Vagina (tissue), 2 donors: ENCODE results near the gene CRHR1.

Experiments
- POLR2A ChIP-seq, 2 donors: fragments of 450-650 bp; IDR thresholded peaks; one replicate each; pipeline ENCODE4 v1.6.1; 2017; ENCODE audit warnings: antibody characterized with exemption in 2 of 2, mild to moderate bottlenecking in 2 of 2, moderate library complexity in 2 of 2
- TF ChIP-seq, protein P1 (sequence below), 3 experiments: fragments of 450-650 bp in 2 of 3; fragments of 200-600 bp in 1 of 3; sonication (generic) in 1 of 3; IDR thresholded peaks; one replicate each; pipeline ENCODE4 v1.5.1; 2017 to 2019; ENCODE audit warnings: antibody characterized with exemption in 3 of 3, mild to moderate bottlenecking in 2 of 3, moderate library complexity in 2 of 3

DNA sequence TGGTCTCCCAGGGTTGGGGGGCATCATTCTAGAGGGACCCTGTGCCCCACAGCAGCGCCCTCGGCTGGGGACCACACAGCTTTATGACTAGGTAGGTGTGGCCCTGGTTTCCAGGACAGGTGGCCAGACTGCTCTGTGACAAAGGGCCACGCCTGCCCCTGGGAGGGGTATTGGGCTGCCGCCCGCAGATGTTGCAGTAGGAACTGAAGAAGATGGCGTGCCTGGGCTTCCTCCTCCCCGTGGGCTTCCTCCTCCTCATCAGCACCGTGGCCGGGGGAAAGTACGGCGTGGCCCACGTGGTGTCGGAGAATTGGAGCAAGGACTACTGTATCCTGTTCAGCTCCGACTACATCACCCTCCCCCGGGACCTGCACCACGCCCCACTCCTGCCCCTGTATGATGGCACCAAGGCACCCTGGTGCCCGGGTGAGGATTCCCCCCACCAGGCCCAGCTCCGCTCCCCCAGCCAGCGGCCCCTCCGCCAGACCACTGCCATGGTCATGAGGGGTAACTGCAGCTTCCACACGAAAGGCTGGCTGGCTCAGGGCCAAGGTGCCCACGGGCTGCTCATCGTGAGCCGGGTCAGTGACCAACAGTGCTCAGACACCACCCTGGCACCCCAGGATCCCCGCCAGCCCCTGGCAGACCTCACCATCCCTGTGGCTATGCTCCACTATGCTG lies 60.7 kb downstream of the CRHR1 start, which contains the start of gene SPPL2C:
- TF ChIP-seq, protein P1, sequence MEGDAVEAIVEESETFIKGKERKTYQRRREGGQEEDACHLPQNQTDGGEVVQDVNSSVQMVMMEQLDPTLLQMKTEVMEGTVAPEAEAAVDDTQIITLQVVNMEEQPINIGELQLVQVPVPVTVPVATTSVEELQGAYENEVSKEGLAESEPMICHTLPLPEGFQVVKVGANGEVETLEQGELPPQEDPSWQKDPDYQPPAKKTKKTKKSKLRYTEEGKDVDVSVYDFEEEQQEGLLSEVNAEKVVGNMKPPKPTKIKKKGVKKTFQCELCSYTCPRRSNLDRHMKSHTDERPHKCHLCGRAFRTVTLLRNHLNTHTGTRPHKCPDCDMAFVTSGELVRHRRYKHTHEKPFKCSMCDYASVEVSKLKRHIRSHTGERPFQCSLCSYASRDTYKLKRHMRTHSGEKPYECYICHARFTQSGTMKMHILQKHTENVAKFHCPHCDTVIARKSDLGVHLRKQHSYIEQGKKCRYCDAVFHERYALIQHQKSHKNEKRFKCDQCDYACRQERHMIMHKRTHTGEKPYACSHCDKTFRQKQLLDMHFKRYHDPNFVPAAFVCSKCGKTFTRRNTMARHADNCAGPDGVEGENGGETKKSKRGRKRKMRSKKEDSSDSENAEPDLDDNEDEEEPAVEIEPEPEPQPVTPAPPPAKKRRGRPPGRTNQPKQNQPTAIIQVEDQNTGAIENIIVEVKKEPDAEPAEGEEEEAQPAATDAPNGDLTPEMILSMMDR (IDR thresholded peaks at IDR 0.05), result no peak
- TF ChIP-seq POLR2A (IDR thresholded peaks at IDR 0.05), result no peak
